CD8-positive, alpha-beta memory T cell (primary cell): Measurements from ENCODE around the gene ARAP2. TPM values are rescaled to one million over a fixed set of nuclear protein-coding genes. Genes with fewer than 3 reads are reported as not detected.

Source experiments
- CTCF ChIA-PET: fragments of 350-600 bp; sonication (Branson Sonifier 250); formaldehyde crosslinking; loops from one replicate; lab custom pipeline; 2021; ENCODE audit warnings: antibody characterized with exemption; lab: Charles Lee
- POLR2A ChIA-PET: fragments of 350-600 bp; sonication (Branson Sonifier 250); formaldehyde crosslinking; loops from one replicate; lab custom pipeline; 2021; ENCODE audit warnings: antibody characterized with exemption; lab: Charles Lee
- DNase-seq, 5 donors: peaks; one replicate each; pipeline versions ENCODE4 v3.0.0 to v3.0.0-alpha.2; 2020 to 2022; ENCODE audit warnings: mixed read lengths in 1 of 5
- H3K27ac ChIP-seq: one replicate; pipeline ENCODE4 v1.7.0; 2013; ENCODE audit warnings: low read depth, mild to moderate bottlenecking, low read length, moderate library complexity
- H3K27me3 ChIP-seq: 2 replicates; pipeline ENCODE4 v1.7.0; 2013; ENCODE audit warnings: low read length, mild to moderate bottlenecking; ENCODE audit not compliant: insufficient read depth, poor library complexity, severe bottlenecking
- H3K36me3 ChIP-seq: 2 replicates; pipeline ENCODE4 v1.7.0; 2013; ENCODE audit warnings: mild to moderate bottlenecking, low read length, moderate library complexity; ENCODE audit not compliant: insufficient read depth
- H3K4me1 ChIP-seq: 2 replicates; pipeline ENCODE4 v1.7.0; 2013; ENCODE audit warnings: mild to moderate bottlenecking, low read length, moderate library complexity; ENCODE audit not compliant: insufficient read depth
- H3K4me3 ChIP-seq: 2 replicates; pipeline ENCODE4 v1.7.0; 2013; ENCODE audit warnings: mild to moderate bottlenecking, low read length
- H3K9me3 ChIP-seq: 2 replicates; pipeline ENCODE4 v1.7.0; 2013; ENCODE audit warnings: mild to moderate bottlenecking, low read length
- H3K27ac Mint-ChIP-seq, 8 donors: one replicate each; pipeline ENCODE4 v1.8.0; 2020 to 2021; ENCODE audit warnings: mixed read lengths in 8 of 8, mild to moderate bottlenecking in 6 of 8, inconsistent platforms in 3 of 8, moderate library complexity in 3 of 8
- H3K27me3 Mint-ChIP-seq, 2 donors: one replicate each; pipeline ENCODE4 v1.8.0; 2020 to 2021; ENCODE audit warnings: mixed read lengths in 2 of 2, mild to moderate bottlenecking in 1 of 2, moderate library complexity in 1 of 2
- H3K36me3 Mint-ChIP-seq, 3 donors: one replicate each; pipeline ENCODE4 v1.8.0; 2020 to 2021; ENCODE audit warnings: mixed read lengths in 3 of 3, inconsistent platforms in 1 of 3, mild to moderate bottlenecking in 1 of 3
- H3K4me1 Mint-ChIP-seq, 3 donors: one replicate each; pipeline ENCODE4 v1.8.0; 2020 to 2021; ENCODE audit warnings: mixed read lengths in 3 of 3, inconsistent platforms in 1 of 3, mild to moderate bottlenecking in 1 of 3
- H3K4me3 Mint-ChIP-seq, 7 donors: one replicate each; pipeline ENCODE4 v1.8.0; 2020 to 2021; ENCODE audit warnings: mixed read lengths in 7 of 7, mild to moderate bottlenecking in 6 of 7, moderate library complexity in 4 of 7, inconsistent platforms in 2 of 7
- H3K9me3 Mint-ChIP-seq, 5 donors: one replicate each; pipeline ENCODE4 v1.8.0; 2020 to 2022; ENCODE audit warnings: mixed read lengths in 5 of 5, mild to moderate bottlenecking in 3 of 5, moderate library complexity in 2 of 5, inconsistent platforms in 1 of 5
- polyA plus RNA-seq: library from polyadenylated mRNA; unstranded; fragments of 300-500 nt; fragmentation: Illumina TruSeq; gene quantifications from one replicate; pipeline ENCODE4 v1.2.3, GENCODE V29; 2021
- total RNA-seq, 2 experiments: library from RNA; stranded (reverse); gene quantifications; one replicate each; pipeline ENCODE4 v1.2.3, GENCODE V29; 2021

Gene ARAP2
- total RNA-seq: 10 to 100 TPM; 49.7 to 49.9 TPM
- 44.2 TPM for polyA plus RNA-seq

GRCh38 chr4:36244257-36245082 lies at the start of gene ARAP2:
Gene ARAP2, minus strand, starts transcription at chr4:36244514. Its CDS starts 15,028 bp downstream, at chr4:36229486.
- peaks cover 51 to 61% (median 54%) of the 10 kb centered on the region in 3 donors for H3K4me1 Mint-ChIP-seq
- H3K27me3 Mint-ChIP-seq: no peaks in the 10 kb centered on the region
- Histone ChIP-seq H3K27me3 (no peaks in the 10 kb centered on the region), H3K27ac (peak within 1 kb of the TSS; percentile 91), H3K4me1 (peaks cover 26% of the 10 kb centered on the region), H3K36me3 (no peaks in the 10 kb centered on the region), H3K9me3 (no peaks in the 10 kb centered on the region), H3K4me3 (peak within 1 kb of the TSS; percentile 85)
- DNase-seq: peak; percentile 74 to 89 (median 78)
- peak within 1 kb of the TSS; percentile 93 to 98 (median 98) for H3K27ac Mint-ChIP-seq
- peaks cover 0 to 23% (median under 1%) of the 10 kb centered on the region in 3 donors for H3K36me3 Mint-ChIP-seq
- H3K4me3 Mint-ChIP-seq: peak within 1 kb of the TSS; percentile 87 to 97 (median 95)
- ChIA-PET POLR2A (interaction anchor here (0.6 to 4.9 kb wide), 16 partner anchors 9 to 150 kb away, joined by 3 to 62 read pairs (median 4); partner anchors contain the start of gene DTHD1), CTCF (interaction anchor here (0.7 to 4.0 kb wide), 27 partner anchors 8 to 155 kb away, joined by 3 to 27 read pairs (median 4); partner anchors contain the start of gene DTHD1)
- no peaks in the 10 kb centered on the region for H3K9me3 Mint-ChIP-seq

GRCh38 chr4:36292556-36293188 lies 48.4 kb upstream of the ARAP2 start:
- H3K4me1 Mint-ChIP-seq: peaks cover 36 to 60% (median 51%) of the 10 kb centered on the region in 3 donors
- no peak for DNase-seq
- H3K9me3 Mint-ChIP-seq: no peaks in the 10 kb centered on the region
- H3K27me3 ChIP-seq: no peaks in the 10 kb centered on the region
- no peak overlapping the region for H3K4me3 ChIP-seq
- ChIA-PET POLR2A (no interaction called here), CTCF (no interaction called here)
- no peaks in the 10 kb centered on the region for H3K27me3 Mint-ChIP-seq
- H3K36me3 ChIP-seq: no peaks in the 10 kb centered on the region
- no peaks in the 10 kb centered on the region for H3K4me1 ChIP-seq
- no peak overlapping the region for H3K27ac ChIP-seq
- peak overlapping the region in 3 of 7 donors; percentile 16 to 62 (median 23) for H3K4me3 Mint-ChIP-seq
- peak overlapping the region in 5 of 8 donors; percentile 3 to 69 (median 29) for H3K27ac Mint-ChIP-seq
- H3K36me3 Mint-ChIP-seq: peaks cover 0 to 7% (median 5%) of the 10 kb centered on the region in 3 donors
- no peaks in the 10 kb centered on the region for H3K9me3 ChIP-seq

- Histone ChIP-seq H3K4me1 (peaks cover 10% of the 10 kb centered on the region), H3K27ac (no peak overlapping the region), H3K36me3 (no peaks in the 10 kb centered on the region), H3K4me3 (no peak overlapping the region), H3K27me3 (no peaks in the 10 kb centered on the region), H3K9me3 (no peaks in the 10 kb centered on the region)
- CTCF ChIA-PET: interaction anchor here (0.8 kb wide), 1 partner anchor 55 kb away, joined by 3 read pairs; no protein-coding TSS in a partner anchor
- H3K36me3 Mint-ChIP-seq: peaks cover 3 to 6% (median 5%) of the 10 kb centered on the region in 3 donors
- H3K27ac Mint-ChIP-seq: peak overlapping the region in 1 of 8 donors; percentile 16
- H3K9me3 Mint-ChIP-seq: no peaks in the 10 kb centered on the region
- POLR2A ChIA-PET: no interaction called here
- no peaks in the 10 kb centered on the region for H3K27me3 Mint-ChIP-seq
- H3K4me1 Mint-ChIP-seq: peaks cover 50 to 71% (median 65%) of the 10 kb centered on the region in 3 donors
- no peak for DNase-seq
- no peak overlapping the region for H3K4me3 Mint-ChIP-seq
Measured at GRCh38 chr4:36290641-36291040, 46.3 kb upstream of the ARAP2 start.

- Histone ChIP-seq H3K4me3 (no peak overlapping the region), H3K9me3 (no peaks in the 10 kb centered on the region), H3K4me1 (peaks cover 16% of the 10 kb centered on the region), H3K27me3 (no peaks in the 10 kb centered on the region), H3K36me3 (no peaks in the 10 kb centered on the region), H3K27ac (no peak overlapping the region)
- Mint-ChIP-seq H3K9me3 (no peaks in the 10 kb centered on the region), H3K4me1 (peaks cover 59 to 80% (median 76%) of the 10 kb centered on the region in 3 donors), H3K36me3 (peaks cover 5 to 12% (median 6%) of the 10 kb centered on the region in 3 donors), H3K4me3 (peak overlapping the region; percentile 12 to 67 (median 25)), H3K27ac (peak overlapping the region in 7 of 8 donors; percentile 52 to 93 (median 81)), H3K27me3 (no peaks in the 10 kb centered on the region)
- POLR2A ChIA-PET: interaction anchor here (0.8 kb wide), 1 partner anchor 47 kb away, joined by 3 read pairs; no protein-coding TSS in a partner anchor
- no peak for DNase-seq
- CTCF ChIA-PET: interaction anchor here (1.8 kb wide), 1 partner anchor 45 kb away, joined by 5 read pairs; the partner anchor contains the start of gene ARAP2
Measured at GRCh38 chr4:36288731-36289426, 44.6 kb upstream of the ARAP2 start.

GRCh38 chr4:36286481-36286871 lies 42.2 kb upstream of the ARAP2 start:
- ChIA-PET POLR2A (interaction anchor here (1.0 to 2.4 kb wide), 4 partner anchors 18 to 43 kb away, joined by 4 to 30 read pairs (median 10); partner anchors contain the start of gene ARAP2), CTCF (interaction anchor here (0.8 to 3.2 kb wide), 8 partner anchors 19 to 97 kb away, joined by 3 to 27 read pairs (median 4); partner anchors contain the start of gene ARAP2)
- H3K9me3 ChIP-seq: no peaks in the 10 kb centered on the region
- H3K4me1 ChIP-seq: peaks cover 16% of the 10 kb centered on the region
- H3K9me3 Mint-ChIP-seq: no peaks in the 10 kb centered on the region
- H3K27ac Mint-ChIP-seq: peak overlapping the region in 7 of 8 donors; percentile 92 to 97 (median 95)
- no peaks in the 10 kb centered on the region for H3K27me3 Mint-ChIP-seq
- peak overlapping the region; percentile 43 for H3K27ac ChIP-seq
- no peak for DNase-seq
- H3K4me3 Mint-ChIP-seq: peak overlapping the region; percentile 76 to 94 (median 86)
- H3K36me3 ChIP-seq: no peaks in the 10 kb centered on the region
- no peaks in the 10 kb centered on the region for H3K27me3 ChIP-seq
- H3K4me3 ChIP-seq: peak overlapping the region; percentile 21
- H3K4me1 Mint-ChIP-seq: peaks cover 64 to 93% (median 86%) of the 10 kb centered on the region in 3 donors
- H3K36me3 Mint-ChIP-seq: peaks cover 6 to 28% (median 19%) of the 10 kb centered on the region in 3 donors

GRCh38 chr4:36285784-36286480 lies 41.6 kb upstream of the ARAP2 start:
- Histone ChIP-seq H3K4me3 (peak overlapping the region; percentile 21), H3K27ac (peak overlapping the region; percentile 66), H3K4me1 (peaks cover 19% of the 10 kb centered on the region), H3K9me3 (no peaks in the 10 kb centered on the region), H3K27me3 (no peaks in the 10 kb centered on the region), H3K36me3 (no peaks in the 10 kb centered on the region)
- H3K36me3 Mint-ChIP-seq: peaks cover 3 to 26% (median 19%) of the 10 kb centered on the region in 3 donors
- no peaks in the 10 kb centered on the region for H3K27me3 Mint-ChIP-seq
- CTCF ChIA-PET: interaction anchor here (0.8 to 3.2 kb wide), 8 partner anchors 18 to 96 kb away, joined by 3 to 27 read pairs (median 4); partner anchors contain the start of gene ARAP2
- peak overlapping the region; percentile 76 to 94 (median 86) for H3K4me3 Mint-ChIP-seq
- DNase-seq: peak; percentile 33 to 84 (median 44)
- H3K9me3 Mint-ChIP-seq: no peaks in the 10 kb centered on the region
- POLR2A ChIA-PET: interaction anchor here (1.0 to 2.4 kb wide), 4 partner anchors 18 to 43 kb away, joined by 4 to 30 read pairs (median 10); partner anchors contain the start of gene ARAP2
- H3K4me1 Mint-ChIP-seq: peaks cover 66 to 94% (median 87%) of the 10 kb centered on the region in 3 donors
- H3K27ac Mint-ChIP-seq: peak overlapping the region; percentile 80 to 97 (median 94)
